ENCODE results near the gene PDE6D. TPM values are rescaled to one million over a fixed set of nuclear protein-coding genes. Genes with fewer than 3 reads are reported as not detected.

Gene PDE6D
- total RNA-seq, 4 donors from 2014 or later, result 11.7 to 22.6 (median 17.6) TPM

GRCh38 chr2:231710799-231711676 is 70.0 kb downstream of the PDE6D start:
- Histone ChIP-seq H3K4me3 (peak overlapping the region; percentile 76 to 98 (median 88)), H3K27me3 (no peaks in the 10 kb centered on the region), H3K36me3 (peaks cover 0 to 11% of the 10 kb centered on the region in 2 donors), H3K9me3 (no peaks in the 10 kb centered on the region), H3K27ac (peak overlapping the region; percentile 94 to 100 (median 96)), H3K4me1 (peaks cover 26 to 35% of the 10 kb centered on the region in 2 donors)
- DNase-seq (peak in 1 of 2 donors; percentile 39), ATAC-seq (no peak)
- intact Hi-C loops (cut with DNase I; ENCODE audit: low total_unique reads) (loop anchor here (1.0 kb wide), 1 partner anchor 30 kb away; no protein-coding TSS in a partner anchor), in situ Hi-C loops (cut with MboI; ENCODE audit: low sequenced_read_pairs in 4 of 4) (loop anchor here in 2 of 4 donors (5.0 to 10.0 kb wide), 3 partner anchors 34 to 99 kb away; no protein-coding TSS in a partner anchor)
- TF ChIP-seq POLR2A (IDR thresholded peaks at IDR 0.05) (no peak), CTCF (IDR thresholded peaks at IDR 0.05 in 4 of 5, conservative IDR thresholded peaks at IDR 0.05 in 1 of 5) (peak in 1 of 5 experiments; percentile 1)

GRCh38 chr2:231709981-231710798 is 70.9 kb downstream of the PDE6D start:
- Histone ChIP-seq H3K36me3 (peaks cover 0 to 11% of the 10 kb centered on the region in 2 donors), H3K27me3 (no peaks in the 10 kb centered on the region), H3K9me3 (no peaks in the 10 kb centered on the region), H3K4me1 (peaks cover 34 to 39% of the 10 kb centered on the region in 2 donors), H3K4me3 (peak overlapping the region; percentile 82 to 98 (median 90)), H3K27ac (peak overlapping the region; percentile 94 to 100 (median 96))
- peak; percentile 66 to 81 for DNase-seq
- intact Hi-C loops (cut with DNase I; ENCODE audit: low total_unique reads) (loop anchor here (1.0 to 10.0 kb wide), 3 partner anchors 29 to 1715 kb away; no protein-coding TSS in a partner anchor), in situ Hi-C loops (cut with MboI; ENCODE audit: low sequenced_read_pairs in 4 of 4) (loop anchor here in 2 of 4 donors (5.0 to 10.0 kb wide), 3 partner anchors 33 to 98 kb away; no protein-coding TSS in a partner anchor)
- peak; percentile 22 to 36 for ATAC-seq
- TF ChIP-seq POLR2A (IDR thresholded peaks at IDR 0.05) (peak; percentile 85 to 89), CTCF (IDR thresholded peaks at IDR 0.05 in 4 of 5, conservative IDR thresholded peaks at IDR 0.05 in 1 of 5) (peak; percentile 52 to 100 (median 99))

- intact Hi-C loops (cut with DNase I; ENCODE audit: low total_unique reads) (loop anchor here (2.0 to 10.0 kb wide), 2 partner anchors 67 to 1715 kb away; no protein-coding TSS in a partner anchor), in situ Hi-C loops (cut with MboI; ENCODE audit: low sequenced_read_pairs in 4 of 4) (no loop called here)
- Histone ChIP-seq H3K4me3 (peak overlapping the region; percentile 72 to 94 (median 84)), H3K9me3 (no peaks in the 10 kb centered on the region), H3K27me3 (no peaks in the 10 kb centered on the region), H3K27ac (peak overlapping the region; percentile 94 to 100 (median 96)), H3K36me3 (peaks cover 0 to 11% of the 10 kb centered on the region in 2 donors), H3K4me1 (peaks cover 33% of the 10 kb centered on the region in 2 donors)
- ATAC-seq (no peak), DNase-seq (peak; percentile 36 to 72)
- no peak for TF ChIP-seq POLR2A (IDR thresholded peaks at IDR 0.05)
Observed at GRCh38 chr2:231709636-231709980, 71.5 kb downstream of the PDE6D start.

GRCh38 chr2:231708773-231709635 is 72.1 kb downstream of the PDE6D start:
- DNase-seq, result peak in 1 of 2 donors; percentile 55
- no peak for ATAC-seq
- no peaks in the 10 kb centered on the region for H3K27me3 ChIP-seq
- H3K9me3 ChIP-seq, result no peaks in the 10 kb centered on the region
- H3K4me1 ChIP-seq, result peaks cover 30% of the 10 kb centered on the region in 2 donors
- intact Hi-C loops (cut with DNase I; ENCODE audit: low total_unique reads), result loop anchor here (1.0 to 10.0 kb wide), 4 partner anchors 43 to 1716 kb away; no protein-coding TSS in a partner anchor
- in situ Hi-C loops (cut with MboI; ENCODE audit: low sequenced_read_pairs in 4 of 4), result no loop called here
- H3K27ac ChIP-seq, result peak overlapping the region; percentile 94 to 100 (median 96)
- TF ChIP-seq CTCF (IDR thresholded peaks at IDR 0.05 in 4 of 5, conservative IDR thresholded peaks at IDR 0.05 in 1 of 5), result peak in 1 of 5 experiments; percentile 21
- TF ChIP-seq POLR2A (IDR thresholded peaks at IDR 0.05), result no peak
- H3K4me3 ChIP-seq, result peak overlapping the region; percentile 72 to 94 (median 84)
- peaks cover 0 to 11% of the 10 kb centered on the region in 2 donors for H3K36me3 ChIP-seq

All from gastrocnemius medialis (tissue), 4 donors.